HG03280 (cell line): ENCODE measurements around the gene RASAL1.

Source experiments
- ATAC-seq: cut with Tn5 transposase; IDR thresholded peaks from one replicate; pipeline ENCODE4 v1.9.1; 2021; ENCODE audit warnings: mild to moderate bottlenecking, moderate library complexity; ENCODE audit not compliant: unreplicated experiment

Gene RASAL1

GRCh38 chr12:113099364-113099763, 36.2 kb downstream of the RASAL1 start:
- ATAC-seq: no peak

DNA sequence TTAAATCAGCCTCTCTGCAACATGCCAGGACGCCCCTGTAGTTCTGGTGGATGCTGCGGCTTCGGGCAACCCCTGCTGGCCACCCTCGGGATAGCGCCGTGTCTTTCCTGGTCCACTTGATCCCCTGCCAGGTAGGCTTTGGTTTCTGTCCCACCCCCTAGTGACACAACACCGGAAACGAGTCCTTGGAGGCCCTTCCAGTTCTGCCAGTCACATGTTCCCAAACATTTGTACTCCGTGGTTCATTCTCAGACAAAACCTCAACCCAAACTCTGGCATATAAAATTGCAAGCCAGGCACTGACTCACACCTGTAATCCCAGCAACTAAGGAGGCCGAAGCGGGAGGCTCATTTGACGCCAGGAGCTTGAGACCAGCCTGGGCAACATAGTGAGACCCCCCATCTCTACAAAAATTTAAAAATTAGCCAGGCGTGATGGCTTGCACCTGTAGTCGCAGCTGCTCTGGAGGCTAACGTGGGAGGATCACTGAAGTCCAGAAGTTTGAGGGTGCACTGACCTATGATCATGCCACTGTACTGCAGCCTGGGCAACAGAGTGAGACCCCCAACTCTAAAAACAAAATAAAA, 37.0 kb downstream of the RASAL1 start:
- peak; percentile 61 for ATAC-seq

DNA sequence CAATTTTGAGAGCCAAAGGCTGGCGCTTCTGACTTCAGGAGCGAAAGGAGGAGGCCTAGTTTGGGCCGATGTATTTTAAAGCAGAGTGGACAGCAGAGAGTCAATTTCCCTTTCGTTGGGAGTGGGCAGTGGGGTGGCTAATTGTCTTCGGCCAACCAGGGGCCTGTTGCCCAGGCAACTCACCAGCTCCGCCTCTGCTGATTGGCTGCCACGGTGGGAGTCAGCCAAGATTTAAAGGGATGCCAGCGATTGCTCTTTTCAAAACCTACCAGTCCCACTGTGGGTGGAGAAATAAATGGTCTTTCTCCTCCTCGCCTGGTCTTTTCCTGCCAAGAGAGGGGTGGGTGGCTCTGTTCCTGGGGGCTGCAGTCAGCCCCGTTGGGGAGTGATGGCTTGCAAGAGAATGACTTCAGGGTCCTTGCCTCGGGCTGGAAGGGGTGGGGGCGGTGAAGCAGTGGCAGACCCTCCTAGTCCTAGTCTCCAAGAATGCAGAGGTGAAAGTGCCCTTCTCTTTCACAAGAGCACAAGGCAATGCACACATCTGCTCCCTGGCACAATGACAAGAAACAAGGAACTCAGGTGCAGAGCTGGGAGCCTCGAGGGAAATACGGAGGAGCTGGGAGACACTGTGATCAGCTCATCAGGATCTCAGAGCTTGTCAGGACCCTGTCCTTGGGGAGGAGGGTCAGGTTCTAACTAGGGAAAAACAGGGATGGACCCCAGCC, 37.7 kb downstream of the RASAL1 start:
- no peak for ATAC-seq

DNA sequence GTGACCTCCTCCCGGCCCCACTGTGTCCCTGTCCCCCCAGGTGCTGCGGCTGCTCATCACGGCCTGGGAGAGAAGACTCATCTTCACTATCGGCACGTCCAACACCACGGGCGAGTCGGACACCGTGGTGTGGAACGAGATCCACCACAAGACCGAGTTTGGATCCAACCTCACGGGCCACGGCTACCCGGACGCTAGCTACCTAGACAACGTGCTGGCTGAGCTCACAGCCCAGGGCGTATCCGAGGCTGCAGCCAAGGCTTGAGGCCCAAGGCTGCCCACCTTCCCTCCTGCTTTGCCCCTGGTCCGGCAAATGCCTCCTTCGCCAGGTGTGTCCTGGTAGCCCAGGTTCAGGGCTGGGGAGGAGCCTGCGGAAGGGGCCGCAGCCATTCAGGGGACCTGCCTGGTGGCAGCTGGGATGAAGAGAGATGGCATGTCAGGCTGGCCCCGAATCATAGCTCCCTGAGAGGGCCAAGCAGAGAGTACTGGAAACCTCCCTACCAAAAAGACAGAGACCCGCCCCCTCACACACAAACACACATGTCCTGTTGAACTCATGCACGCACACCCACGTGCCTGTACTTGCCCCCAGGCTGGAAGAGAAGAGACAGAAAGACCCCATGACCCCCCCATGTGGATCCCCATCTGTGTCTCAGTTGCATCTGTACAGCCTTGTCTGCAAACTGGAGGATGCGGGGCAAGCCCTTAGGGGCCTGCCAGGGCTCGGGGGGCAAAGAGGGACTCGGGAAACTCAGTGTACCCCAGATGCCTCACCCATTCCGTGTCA, 38.7 kb downstream of the RASAL1 start:
- no peak for ATAC-seq

DNA sequence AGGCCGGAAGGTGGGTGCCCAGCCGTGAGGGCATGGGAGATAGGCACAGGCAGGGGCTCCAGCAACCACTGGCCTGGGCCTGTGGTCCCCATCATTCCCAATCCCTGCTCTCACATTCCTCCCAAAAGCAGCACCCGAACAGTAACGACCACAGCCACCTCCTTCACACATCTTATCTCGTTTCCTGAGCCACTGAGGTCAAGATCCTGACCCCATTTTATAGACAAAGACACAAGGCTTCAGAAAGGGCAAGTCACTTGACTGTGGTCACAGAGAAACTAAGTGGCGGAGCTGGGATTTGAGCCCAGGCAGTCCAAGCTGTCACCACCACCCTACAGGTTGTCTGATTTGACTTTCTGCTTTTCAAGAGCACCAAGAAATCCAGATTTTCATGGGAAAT, 40.2 kb downstream of the RASAL1 start:
- no peak for ATAC-seq

DNA sequence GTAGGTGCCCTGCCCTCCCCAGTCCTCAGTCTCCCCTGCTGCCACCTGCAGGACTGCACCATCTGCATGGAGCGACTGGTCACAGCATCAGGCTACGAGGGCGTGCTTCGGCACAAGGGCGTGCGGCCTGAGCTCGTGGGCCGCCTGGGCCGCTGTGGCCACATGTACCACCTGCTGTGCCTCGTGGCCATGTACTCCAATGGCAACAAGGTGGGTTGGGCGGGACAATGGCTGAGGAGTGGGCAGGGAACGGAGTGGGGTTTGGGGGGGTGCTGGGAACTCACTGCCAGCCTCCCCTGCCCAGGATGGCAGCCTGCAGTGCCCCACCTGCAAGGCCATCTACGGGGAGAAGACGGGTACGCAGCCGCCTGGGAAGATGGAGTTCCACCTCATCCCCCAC, 40.8 kb downstream of the RASAL1 start:
- no peak for ATAC-seq

DNA sequence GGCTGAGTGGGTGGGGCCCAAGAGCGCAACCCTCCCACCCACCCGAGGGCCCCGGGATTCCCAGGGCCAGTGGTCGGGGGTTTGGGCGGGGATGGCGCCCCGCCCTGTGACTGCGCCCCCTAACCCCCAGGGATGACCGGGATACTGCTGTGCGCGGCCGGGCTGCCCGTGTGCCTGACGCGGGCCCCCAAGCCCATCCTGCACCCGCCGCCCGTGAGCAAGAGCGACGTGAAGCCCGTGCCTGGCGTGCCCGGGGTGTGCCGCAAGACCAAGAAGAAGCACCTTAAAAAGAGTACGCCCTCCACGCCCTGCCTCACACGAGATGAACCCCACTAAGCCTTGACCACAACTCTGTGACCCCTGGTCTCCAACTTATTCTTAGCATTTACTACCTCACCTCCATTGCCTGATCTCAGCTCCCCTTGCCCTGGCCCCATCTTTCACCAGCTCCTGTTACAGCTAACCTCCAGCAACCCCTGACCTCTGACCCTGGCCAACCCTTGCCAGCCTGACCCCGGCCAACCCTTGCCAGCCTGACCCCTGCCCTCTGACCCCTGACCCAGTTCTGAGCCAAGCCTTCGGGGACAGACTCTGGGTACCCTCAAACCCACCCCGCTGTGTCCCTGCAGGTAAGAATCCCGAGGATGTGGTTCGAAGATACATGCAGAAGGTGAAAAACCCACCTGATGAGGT, 42.0 kb downstream of the RASAL1 start:
- ATAC-seq: no peak

GRCh38 chr12:113092607-113093408, 42.8 kb downstream of the RASAL1 start:
- no peak for ATAC-seq

DNA sequence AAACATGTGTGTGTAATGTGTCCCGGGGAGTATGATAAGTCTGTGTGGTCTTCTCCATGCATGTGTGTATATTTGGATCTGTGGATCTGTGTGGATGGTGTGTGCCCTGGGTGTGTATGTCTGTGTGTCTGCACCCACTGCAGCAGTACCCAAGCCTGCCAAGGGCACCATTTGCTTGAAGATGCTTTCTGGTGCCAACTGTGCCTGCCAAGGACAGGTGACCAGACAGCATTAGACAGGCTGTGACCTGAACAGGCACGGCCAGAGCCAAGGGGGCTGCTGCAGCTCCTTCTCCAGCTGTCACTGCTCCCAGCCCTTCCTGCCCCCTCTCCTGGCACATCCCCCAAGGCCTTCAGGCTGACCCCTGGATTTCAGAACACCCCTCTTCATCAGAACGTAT, 44.1 kb downstream of the RASAL1 start:
- no peak for ATAC-seq

DNA sequence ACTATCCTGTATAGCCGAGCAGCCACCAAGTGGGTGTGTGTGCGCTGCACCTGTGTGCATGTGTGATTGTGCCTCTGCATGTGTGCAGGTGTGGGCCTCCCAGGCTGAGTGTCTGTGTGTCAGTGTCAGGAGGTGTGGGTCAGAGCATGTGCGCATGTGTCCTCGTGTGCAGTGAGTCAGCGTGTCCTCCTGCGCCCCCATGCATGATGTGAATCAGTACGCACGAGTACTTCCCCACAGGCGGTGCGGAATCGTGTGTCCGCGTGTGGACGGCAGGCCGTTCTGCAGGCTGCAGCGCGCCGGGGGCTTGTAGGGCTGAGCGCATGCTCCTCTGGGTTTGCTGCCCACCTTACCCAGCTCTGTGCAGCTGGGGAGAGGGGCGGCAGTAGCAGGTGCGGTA, 44.8 kb downstream of the RASAL1 start:
- ATAC-seq: no peak

- ATAC-seq: no peak
Observed at GRCh38 chr12:113089839-113090238, 45.7 kb downstream of the RASAL1 start.

- no peak for ATAC-seq
Observed at GRCh38 chr12:113088971-113089756, 46.4 kb downstream of the RASAL1 start.

GRCh38 chr12:113088037-113088436, 47.5 kb downstream of the RASAL1 start:
- no peak for ATAC-seq

DNA sequence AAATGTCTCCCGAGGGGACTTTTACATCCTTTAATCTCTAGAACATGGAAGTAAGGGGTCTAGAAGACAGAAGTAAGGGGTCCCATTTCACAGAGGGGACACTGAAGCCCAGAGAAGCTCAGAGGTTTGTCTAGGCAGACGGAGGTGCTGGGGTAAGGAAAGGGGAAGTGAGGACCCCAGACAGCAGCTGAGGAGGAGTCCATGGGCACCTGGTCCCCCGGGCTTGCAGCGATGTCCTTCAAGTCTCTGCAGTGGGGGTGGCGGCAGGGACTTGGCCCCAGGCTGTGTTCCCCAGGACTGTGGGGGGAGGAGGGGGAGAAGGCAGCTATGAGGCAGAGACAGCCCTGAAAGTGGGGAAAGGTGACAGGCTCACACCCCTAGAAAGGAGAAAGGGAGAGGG, 48.4 kb downstream of the RASAL1 start:
- ATAC-seq: no peak

DNA sequence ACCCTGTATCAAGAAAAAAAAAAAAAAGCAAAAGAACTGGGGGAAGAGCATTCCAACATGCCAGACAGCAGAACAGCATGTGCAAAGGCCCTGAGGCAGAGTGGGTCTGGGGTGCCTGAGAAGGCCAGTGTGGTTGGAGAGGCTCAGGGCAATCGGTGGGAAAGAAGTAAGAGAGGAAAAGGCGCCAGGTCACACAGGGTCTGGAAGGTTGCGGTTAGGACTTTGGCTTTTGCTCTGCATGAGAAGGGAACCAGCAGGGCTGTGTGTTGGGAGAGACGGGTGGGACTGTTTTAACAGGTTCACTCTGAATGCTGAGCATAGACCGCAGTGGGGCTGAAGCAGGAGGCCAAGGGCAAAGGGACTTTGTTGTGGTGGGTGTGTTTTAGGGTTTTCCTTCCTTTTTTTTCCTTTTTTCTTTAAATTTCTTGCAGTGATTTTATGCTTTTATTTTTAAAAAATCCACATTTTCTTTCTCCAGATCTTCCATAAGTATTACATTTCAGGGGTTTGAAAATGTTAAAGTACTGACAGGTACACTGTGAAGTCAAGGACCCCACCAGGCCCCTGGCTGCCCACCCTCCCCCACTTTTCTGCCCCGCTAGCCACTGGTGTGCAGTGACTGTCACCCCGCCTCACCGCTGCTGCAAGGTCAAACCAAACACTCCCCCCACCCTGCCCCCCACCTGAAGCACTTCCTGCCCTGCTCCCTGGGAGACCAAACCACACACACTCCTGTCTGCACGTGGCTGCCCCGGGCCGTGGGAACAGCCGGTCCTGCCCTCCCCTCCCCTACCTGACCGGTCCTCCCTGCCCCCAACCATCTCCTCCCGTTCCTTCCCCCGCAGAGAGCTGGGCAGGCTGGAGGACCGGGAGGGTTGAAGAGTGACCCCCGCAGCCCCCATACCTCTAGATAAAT, 49.1 kb downstream of the RASAL1 start:
- no peak for ATAC-seq

GRCh38 chr12:113083863-113084435, 51.6 kb downstream of the RASAL1 start:
- no peak for ATAC-seq

DNA sequence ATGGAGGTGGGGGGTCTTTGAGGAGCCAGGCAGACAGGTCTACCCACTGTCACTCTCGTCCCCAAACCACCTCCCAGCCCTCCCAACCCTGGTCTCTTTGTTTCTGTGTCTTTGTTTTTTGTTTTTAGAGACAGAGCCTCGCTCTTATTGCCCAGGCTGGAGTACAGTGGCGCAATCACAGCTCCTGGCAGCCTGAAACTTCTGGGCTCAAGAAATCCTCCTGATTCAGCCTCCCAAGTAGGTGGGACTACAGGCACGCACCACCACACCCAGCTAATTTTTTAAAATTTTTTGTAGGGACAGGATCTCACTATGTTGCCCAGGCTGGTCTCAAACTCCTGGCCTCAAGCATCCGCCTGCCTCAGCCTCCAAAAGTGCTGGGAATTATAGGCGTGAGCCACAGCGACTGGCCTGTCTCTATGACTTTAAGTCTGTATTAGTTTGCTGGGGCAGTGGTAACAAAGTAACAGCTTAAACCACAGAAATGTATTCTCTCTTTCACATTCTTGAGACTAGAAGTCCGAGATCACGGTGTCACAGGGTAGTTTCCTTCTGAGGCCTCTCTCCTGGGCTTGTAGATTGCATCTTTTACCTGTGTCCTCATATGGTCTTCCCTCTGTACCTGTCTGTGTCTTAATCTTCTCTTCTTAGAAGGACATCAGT, 52.9 kb downstream of the RASAL1 start:
- ATAC-seq: peak; percentile 73

DNA sequence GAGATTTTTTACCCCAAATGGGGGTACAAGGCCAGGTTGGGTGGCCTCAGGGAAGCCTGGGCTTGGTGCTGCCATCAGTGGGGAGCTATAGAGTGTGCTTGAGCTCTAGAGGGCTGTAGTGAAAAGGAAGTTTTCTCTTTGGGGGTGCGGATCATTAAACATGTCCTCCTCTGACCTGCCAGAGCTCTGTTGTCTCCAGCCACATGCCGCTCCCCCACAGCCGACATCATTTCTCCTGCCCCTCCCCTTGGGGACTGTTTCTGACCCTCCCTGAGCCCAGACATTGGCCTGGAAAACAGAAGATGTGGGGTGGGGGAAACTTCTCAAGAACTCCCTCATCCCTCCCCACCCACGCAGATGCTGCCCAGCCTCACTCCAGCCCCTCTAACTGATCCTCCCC, 53.7 kb downstream of the RASAL1 start:
- ATAC-seq: no peak
